Gastroesophageal sphincter (tissue), 4 donors: ENCODE data around the gene KIF26B. TPM values are rescaled to one million over a fixed set of nuclear protein-coding genes. Genes with fewer than 3 reads are reported as not detected.

Experiments used
- ATAC-seq: fragments of 150-250 bp; one replicate; pipeline ENCODE4 v1.9.1; 2016; ENCODE audit warnings: mild to moderate bottlenecking, moderate library complexity
- H3K27ac ChIP-seq, 4 donors: fragments of 200-600 bp; sonication (generic) in 3 of 4; 1 replicate in 3 of 4; 2 replicates in 1 of 4; pipeline ENCODE4 v1.5.1; 2016 to 2019
- H3K27me3 ChIP-seq: fragments of 200-600 bp; sonication (generic); one replicate; pipeline ENCODE4 v1.5.1; 2019
- H3K36me3 ChIP-seq, 2 donors: fragments of 200-600 bp; sonication (generic); one replicate each; pipeline ENCODE4 v1.5.1; 2019; ENCODE audit warnings: control low read depth in 1 of 2
- H3K4me1 ChIP-seq, 3 donors: fragments of 200-600 bp; sonication (generic); 1 replicate in 2 of 3; 2 replicates in 1 of 3; pipeline ENCODE4 v1.5.1; 2016 to 2019; ENCODE audit warnings: control low read depth in 2 of 3
- H3K4me3 ChIP-seq, 2 donors: fragments of 200-600 bp; sonication (generic); one replicate each; pipeline ENCODE4 v1.5.1; 2019; ENCODE audit warnings: mild to moderate bottlenecking in 1 of 2, moderate library complexity in 1 of 2
- H3K9me3 ChIP-seq, 3 donors: fragments of 200-600 bp; sonication (generic); one replicate each; pipeline ENCODE4 v1.5.1; 2017 to 2019; ENCODE audit warnings: control low read depth in 2 of 3
- CTCF ChIP-seq, 4 experiments: fragments of 200-600 bp in 2 of 4; fragments of 450-650 bp in 2 of 4; sonication (generic) in 1 of 4; IDR thresholded peaks; one replicate each; pipeline ENCODE4 v1.5.1; 2017 to 2019; ENCODE audit warnings: antibody characterized with exemption in 4 of 4, mild to moderate bottlenecking in 2 of 4, moderate library complexity in 2 of 4
- EP300 ChIP-seq: sonication (generic); formaldehyde crosslinking; IDR thresholded peaks from one replicate; pipeline ENCODE4 v1.6.1; 2017; ENCODE audit warnings: antibody characterized with exemption, mild to moderate bottlenecking
- POLR2A ChIP-seq, 2 donors: fragments of 450-650 bp; IDR thresholded peaks; one replicate each; pipeline ENCODE4 v1.6.1; 2017; ENCODE audit warnings: antibody characterized with exemption in 2 of 2, mild to moderate bottlenecking in 2 of 2, moderate library complexity in 1 of 2
- POLR2AphosphoS5 ChIP-seq: sonication (generic); formaldehyde crosslinking; IDR thresholded peaks from one replicate; pipeline ENCODE4 v1.6.1; 2017; ENCODE audit warnings: antibody characterized with exemption
- WGBS, 2 donors: methylation state at CpG; one replicate each; pipeline ENCODE4 v1.1.5; 2018; ENCODE audit warnings: low coverage in 1 of 2; 5-methylcytosine and 5-hydroxymethylcytosine counted together
- total RNA-seq, 4 donors: library from RNA; depleted of rRNA; stranded (reverse); fragments of >200 nt; gene quantifications; one replicate each; pipeline ENCODE4 v1.1.0, GENCODE V29; 2016

KIF26B gene
- total RNA-seq, 4 donors from 2014 or later: 0.62 to 1.9 (median 0.97) TPM

- ATAC-seq: no peak
Observed at GRCh38 chr1:245526141-245526540, 371.4 kb downstream of the KIF26B start.

GRCh38 chr1:245528258-245528635 lies 373.5 kb downstream of the KIF26B start:
- Histone ChIP-seq H3K4me1 (no peaks in the 10 kb centered on the region), H3K4me3 (no peak overlapping the region), H3K36me3 (no peaks in the 10 kb centered on the region), H3K9me3 (no peaks in the 10 kb centered on the region), H3K27ac (no peak overlapping the region), H3K27me3 (peaks cover 4% of the 10 kb centered on the region)
- no peak for ATAC-seq
- 86 to 91% methylated on average over 5 to 7 of the region's 7 CpGs for WGBS, 2 donors
- TF ChIP-seq CTCF (IDR thresholded peaks at IDR 0.05) (no peak), POLR2A (IDR thresholded peaks at IDR 0.05) (no peak), EP300 (no peak), POLR2AphosphoS5 (no peak)

More at GRCh38 chr1:245526141-245526540, 371.4 kb downstream of the KIF26B start:
- no peak overlapping the region for H3K27ac ChIP-seq
- WGBS, 2 donors: 77 to 95% methylated on average over 2 of the region's 2 CpGs
- H3K9me3 ChIP-seq: no peaks in the 10 kb centered on the region
- H3K27me3 ChIP-seq: peaks cover 4% of the 10 kb centered on the region
- no peaks in the 10 kb centered on the region for H3K36me3 ChIP-seq
- no peaks in the 10 kb centered on the region for H3K4me1 ChIP-seq
- TF ChIP-seq EP300 (no peak), POLR2AphosphoS5 (no peak), CTCF (IDR thresholded peaks at IDR 0.05) (no peak), POLR2A (IDR thresholded peaks at IDR 0.05) (no peak)
- no peak overlapping the region for H3K4me3 ChIP-seq

- no peak overlapping the region for H3K27ac ChIP-seq
- no peaks in the 10 kb centered on the region for H3K4me1 ChIP-seq
- TF ChIP-seq CTCF (IDR thresholded peaks at IDR 0.05): no peak
- TF ChIP-seq EP300: no peak
- TF ChIP-seq POLR2AphosphoS5: no peak
- TF ChIP-seq POLR2A (IDR thresholded peaks at IDR 0.05): no peak
- 62 to 78% methylated on average over 2 of the region's 2 CpGs for WGBS, 2 donors
- H3K36me3 ChIP-seq: no peaks in the 10 kb centered on the region
- ATAC-seq: no peak
- H3K4me3 ChIP-seq: no peak overlapping the region
- peaks cover 4% of the 10 kb centered on the region for H3K27me3 ChIP-seq
- no peaks in the 10 kb centered on the region for H3K9me3 ChIP-seq
Observed at GRCh38 chr1:245530937-245531336, 376.2 kb downstream of the KIF26B start.

GRCh38 chr1:245537992-245538391 lies 383.2 kb downstream of the KIF26B start:
- H3K9me3 ChIP-seq: no peaks in the 10 kb centered on the region
- WGBS, 2 donors: 83 to 100% methylated on average over 1 to 3 of the region's 3 CpGs
- no peaks in the 10 kb centered on the region for H3K36me3 ChIP-seq
- no peak overlapping the region for H3K4me3 ChIP-seq
- no peaks in the 10 kb centered on the region for H3K27me3 ChIP-seq
- H3K27ac ChIP-seq: no peak overlapping the region
- no peak for ATAC-seq
- TF ChIP-seq POLR2AphosphoS5 (no peak), CTCF (IDR thresholded peaks at IDR 0.05) (no peak), EP300 (no peak), POLR2A (IDR thresholded peaks at IDR 0.05) (no peak)
- no peaks in the 10 kb centered on the region for H3K4me1 ChIP-seq

GRCh38 chr1:245538671-245539070 lies 383.9 kb downstream of the KIF26B start:
- no peak overlapping the region for H3K4me3 ChIP-seq
- no peaks in the 10 kb centered on the region for H3K4me1 ChIP-seq
- H3K36me3 ChIP-seq: no peaks in the 10 kb centered on the region
- no peaks in the 10 kb centered on the region for H3K27me3 ChIP-seq
- ATAC-seq: no peak
- H3K27ac ChIP-seq: no peak overlapping the region
- TF ChIP-seq EP300 (no peak), CTCF (IDR thresholded peaks at IDR 0.05) (no peak), POLR2A (IDR thresholded peaks at IDR 0.05) (no peak), POLR2AphosphoS5 (no peak)
- WGBS, 2 donors: 86 to 96% methylated on average over 2 to 3 of the region's 3 CpGs
- no peaks in the 10 kb centered on the region for H3K9me3 ChIP-seq
